ENCODE results near the gene TMEM44. TPM values are rescaled to one million over a fixed set of nuclear protein-coding genes. Genes with fewer than 3 reads are reported as not detected.

The TMEM44 gene, protein sequence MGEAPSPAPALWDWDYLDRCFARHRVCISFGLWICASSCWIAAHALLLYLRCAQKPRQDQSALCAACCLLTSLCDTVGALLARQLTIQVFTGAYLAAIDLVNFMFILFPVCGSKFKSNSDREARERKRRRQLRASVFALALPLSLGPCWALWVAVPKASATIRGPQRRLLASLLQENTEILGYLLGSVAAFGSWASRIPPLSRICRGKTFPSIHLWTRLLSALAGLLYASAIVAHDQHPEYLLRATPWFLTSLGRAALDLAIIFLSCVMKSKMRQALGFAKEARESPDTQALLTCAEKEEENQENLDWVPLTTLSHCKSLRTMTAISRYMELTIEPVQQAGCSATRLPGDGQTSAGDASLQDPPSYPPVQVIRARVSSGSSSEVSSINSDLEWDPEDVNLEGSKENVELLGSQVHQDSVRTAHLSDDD
- 29.9 TPM for total RNA-seq

DNA sequence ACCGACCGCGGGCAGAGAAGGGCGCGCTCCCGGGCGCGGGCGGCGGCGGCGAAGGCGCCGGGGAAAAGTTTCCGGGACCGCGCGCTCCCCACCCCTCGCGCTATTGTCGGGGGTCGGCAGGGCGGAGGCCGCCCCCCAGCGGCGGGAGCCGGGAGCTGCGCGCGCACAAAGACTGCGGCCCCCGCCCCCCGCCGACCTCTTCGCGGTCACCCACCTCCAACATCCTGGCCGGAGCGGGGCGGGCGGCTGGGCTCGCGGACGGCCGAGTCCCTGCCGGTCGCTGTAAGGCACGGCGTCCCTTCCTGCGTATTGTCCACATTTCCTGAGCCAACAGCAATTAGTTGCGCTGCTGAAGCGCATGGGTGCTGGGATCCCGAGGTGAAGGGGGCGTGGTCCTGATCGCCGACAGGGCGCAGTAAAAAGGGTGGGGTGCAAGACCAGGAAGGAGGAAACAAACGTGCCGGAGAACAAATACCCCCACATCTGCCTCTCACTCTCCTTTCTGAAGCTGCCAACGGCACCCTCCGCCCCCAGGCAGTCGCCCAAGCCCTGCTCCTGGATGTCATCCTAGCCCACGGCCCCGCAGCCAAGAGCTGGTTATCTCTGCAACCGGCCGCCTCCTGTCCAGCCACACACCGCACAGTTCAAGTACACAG lies at the start of gene TMEM44:
Gene TMEM44 (minus strand): TSS at position 71 of the 656 bp plus-strand sequence. CDS start 204 bp downstream, outside the sequence.
- peak; percentile 81 for DNase-seq (ENCODE audit: low spot score)
- intact Hi-C loops (cut with DNase I), result no loop called here
- ATAC-seq, result peak; percentile 85

- peak; percentile 73 for ATAC-seq
- DNase-seq (ENCODE audit: low spot score), result peak; percentile 75
- intact Hi-C loops (cut with DNase I), result no loop called here
These were observed 49.6 kb upstream of the TMEM44 start for GRCh38 chr3:194682694-194683310.

- DNase-seq (ENCODE audit: low spot score) (no peak), ATAC-seq (no peak)
- intact Hi-C loops (cut with DNase I), result no loop called here
These were observed 49.0 kb upstream of the TMEM44 start for GRCh38 chr3:194682189-194682693.

GRCh38 chr3:194680888-194681615 lies 47.8 kb upstream of the TMEM44 start:
- ATAC-seq (no peak), DNase-seq (ENCODE audit: low spot score) (no peak)
- intact Hi-C loops (cut with DNase I), result no loop called here

DNA sequence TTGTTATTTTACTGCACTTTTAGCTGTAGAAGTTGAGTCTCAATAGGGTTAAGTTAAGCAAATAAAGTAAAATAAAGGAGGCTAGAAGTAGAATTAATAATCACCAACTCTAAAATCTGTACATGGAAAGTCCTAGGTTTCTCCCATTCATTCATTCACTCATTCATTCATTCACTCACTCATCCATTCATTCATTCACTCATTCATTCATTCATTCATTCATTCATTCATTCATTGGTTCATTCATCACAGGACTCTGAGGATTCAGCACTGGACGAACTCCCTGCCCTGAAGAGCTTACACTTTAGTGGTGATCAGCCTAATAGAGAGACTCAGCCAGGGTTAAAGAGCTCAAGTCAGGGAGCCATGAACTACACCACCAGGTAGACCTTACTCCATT lies 43.3 kb upstream of the TMEM44 start:
- DNase-seq (ENCODE audit: low spot score), result no peak
- ATAC-seq, result no peak
- intact Hi-C loops (cut with DNase I), result no loop called here

GRCh38 chr3:194675680-194676079 lies 42.5 kb upstream of the TMEM44 start:
- intact Hi-C loops (cut with DNase I), result no loop called here
- DNase-seq (ENCODE audit: low spot score) (no peak), ATAC-seq (no peak)

DNA sequence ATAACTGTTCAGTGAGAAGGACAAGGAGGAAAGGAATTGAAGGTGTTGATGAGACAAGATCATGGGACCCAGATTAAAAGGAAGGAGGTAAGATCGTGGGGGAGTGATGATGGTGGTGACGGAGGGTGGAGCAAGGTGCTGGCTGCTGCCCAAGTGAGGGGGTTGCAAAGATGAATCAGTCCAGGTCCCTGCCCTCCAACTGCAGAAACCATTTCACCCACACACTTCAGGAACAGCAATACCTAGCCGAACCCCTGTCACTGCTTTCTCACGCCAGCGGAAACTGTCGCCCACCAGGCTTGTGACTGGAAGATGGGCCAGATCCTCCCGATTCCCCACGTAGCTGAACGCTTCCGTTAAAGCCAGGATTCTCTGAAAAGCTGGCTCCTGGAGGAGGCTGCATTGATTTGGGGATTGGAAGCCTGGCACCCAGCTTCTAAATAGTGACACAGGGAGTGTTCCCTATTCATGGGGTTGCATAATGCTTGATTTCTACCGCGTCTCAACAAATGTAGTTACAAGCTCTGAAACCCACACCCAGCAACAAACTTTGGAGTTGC lies 41.9 kb upstream of the TMEM44 start:
- ATAC-seq, result no peak
- no peak for DNase-seq (ENCODE audit: low spot score)
- intact Hi-C loops (cut with DNase I), result no loop called here

DNA sequence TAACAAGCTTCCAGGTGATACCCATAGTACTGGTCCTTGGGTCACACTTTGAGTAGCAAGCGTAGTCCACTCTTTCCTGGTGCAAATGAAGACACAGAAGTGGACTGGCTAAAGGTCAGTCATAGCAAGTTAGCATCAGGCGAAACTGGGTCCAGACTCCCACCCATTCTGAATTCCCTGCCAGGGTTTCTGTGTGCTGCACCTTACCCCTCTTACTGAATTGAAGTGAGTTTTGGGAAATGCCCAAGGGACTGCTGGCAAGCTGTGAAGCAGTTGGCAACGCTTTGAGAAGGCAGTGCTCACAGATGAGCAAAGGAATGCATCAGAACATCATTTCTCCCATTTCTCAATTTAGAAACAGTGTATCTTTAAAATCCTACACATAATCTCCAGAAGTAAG lies 40.5 kb upstream of the TMEM44 start:
- intact Hi-C loops (cut with DNase I), result loop anchor here (5.0 kb wide), 1 partner anchor 584 kb away; no protein-coding TSS in a partner anchor
- DNase-seq (ENCODE audit: low spot score) (no peak), ATAC-seq (no peak)

DNA sequence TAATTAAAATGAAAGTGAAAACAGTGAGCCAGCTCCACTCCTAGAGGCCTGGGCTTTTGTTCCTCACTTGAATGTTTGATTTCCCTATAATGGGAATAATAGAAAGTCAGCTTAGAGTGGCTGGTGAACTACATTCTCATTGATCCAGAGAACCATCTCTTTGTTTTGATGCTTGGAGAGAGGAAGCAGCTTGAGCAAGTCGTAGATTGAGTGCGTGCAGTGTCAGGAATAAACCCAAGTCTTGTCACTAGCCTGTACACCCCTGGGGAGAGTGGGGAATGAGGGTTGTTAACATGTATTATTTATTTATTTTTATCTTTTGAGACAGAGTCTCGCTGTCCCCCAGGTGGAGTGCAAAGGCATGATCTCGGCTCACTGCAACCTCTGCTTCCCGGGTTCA lies 39.7 kb upstream of the TMEM44 start:
- ATAC-seq, result peak; percentile 27
- DNase-seq (ENCODE audit: low spot score), result no peak
- intact Hi-C loops (cut with DNase I), result loop anchor here (5.0 kb wide), 1 partner anchor 584 kb away; no protein-coding TSS in a partner anchor

DNA sequence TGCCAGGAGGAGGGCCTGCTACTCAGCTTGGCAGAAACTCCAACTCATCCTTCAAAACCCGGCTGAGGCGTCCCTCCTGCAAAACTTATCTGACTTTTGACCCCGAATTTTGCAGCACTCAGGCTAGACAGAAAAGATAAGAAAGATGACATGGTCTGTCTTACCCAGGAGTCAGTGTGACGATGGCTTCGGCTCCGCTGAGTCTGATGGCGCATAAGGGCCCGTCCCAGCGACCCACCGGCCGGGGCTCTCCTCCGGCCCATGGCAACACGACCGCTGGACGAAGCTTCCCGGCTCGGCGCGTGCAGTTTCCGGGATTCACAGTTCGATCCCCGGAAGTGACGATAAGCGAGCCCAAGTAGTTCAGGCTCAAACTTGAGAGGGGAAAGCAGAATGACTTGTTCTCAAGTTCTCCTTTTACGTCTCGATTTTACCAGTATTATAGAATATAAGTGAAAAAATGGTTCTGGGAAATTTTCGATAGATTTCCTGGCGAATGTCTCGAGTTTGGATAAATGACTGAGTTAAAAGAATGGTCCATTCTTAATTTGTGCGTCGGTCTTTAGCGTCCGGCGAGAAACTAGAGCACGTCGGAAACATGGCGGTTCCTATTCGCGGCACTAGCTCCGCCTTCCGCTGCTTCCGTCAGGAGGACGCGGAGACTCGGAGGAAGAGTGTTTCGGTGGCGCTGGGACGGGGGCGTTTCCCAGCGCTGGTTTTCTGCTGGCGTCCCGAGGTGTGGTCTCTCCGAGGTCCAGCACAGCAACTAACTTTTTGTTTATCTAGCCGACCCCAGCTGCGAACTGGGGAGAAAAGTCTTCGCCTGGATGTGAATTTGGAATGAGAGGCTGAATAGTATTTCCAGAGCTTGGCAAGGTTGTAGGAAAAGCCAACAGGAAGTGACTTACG lies 38.9 kb upstream of the TMEM44 start, which contains the start of gene LSG1:
Gene LSG1 (minus strand): TSS at position 292 of the 909 bp plus-strand sequence. CDS start 29 bp downstream, at position 263.
- DNase-seq (ENCODE audit: low spot score) (peak; percentile 92), ATAC-seq (peak; percentile 97)
- intact Hi-C loops (cut with DNase I), result loop anchor here (5.0 kb wide), 1 partner anchor 585 kb away; no protein-coding TSS in a partner anchor

GRCh38 chr3:194671511-194671899 lies 38.3 kb upstream of the TMEM44 start:
- DNase-seq (ENCODE audit: low spot score) (no peak), ATAC-seq (no peak)
- intact Hi-C loops (cut with DNase I), result loop anchor here (5.0 kb wide), 1 partner anchor 586 kb away; no protein-coding TSS in a partner anchor

- intact Hi-C loops (cut with DNase I), result no loop called here
- ATAC-seq (no peak), DNase-seq (ENCODE audit: low spot score) (no peak)
These were observed 34.1 kb upstream of the TMEM44 start for GRCh38 chr3:194667363-194667762.

DNA sequence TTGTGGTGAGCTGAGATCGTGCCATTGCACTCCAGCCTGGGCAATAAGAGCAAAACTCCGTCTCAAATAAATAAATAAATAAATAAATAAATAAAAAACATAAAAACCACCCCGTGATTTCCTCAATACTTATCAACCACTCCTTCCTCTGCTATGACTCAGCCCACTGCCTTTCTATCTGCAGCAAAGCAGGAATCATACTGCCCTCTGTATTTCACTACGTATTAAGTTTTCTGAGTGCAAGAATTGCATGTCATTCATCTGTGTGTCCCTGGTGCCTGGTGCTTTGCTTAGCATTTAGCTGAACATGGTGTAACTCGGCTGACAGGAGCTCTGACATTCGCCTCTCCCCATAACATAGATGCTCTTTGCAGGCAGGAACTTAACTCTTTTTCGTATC lies 31.6 kb upstream of the TMEM44 start:
- DNase-seq (ENCODE audit: low spot score) (no peak), ATAC-seq (no peak)
- intact Hi-C loops (cut with DNase I), result no loop called here

DNA sequence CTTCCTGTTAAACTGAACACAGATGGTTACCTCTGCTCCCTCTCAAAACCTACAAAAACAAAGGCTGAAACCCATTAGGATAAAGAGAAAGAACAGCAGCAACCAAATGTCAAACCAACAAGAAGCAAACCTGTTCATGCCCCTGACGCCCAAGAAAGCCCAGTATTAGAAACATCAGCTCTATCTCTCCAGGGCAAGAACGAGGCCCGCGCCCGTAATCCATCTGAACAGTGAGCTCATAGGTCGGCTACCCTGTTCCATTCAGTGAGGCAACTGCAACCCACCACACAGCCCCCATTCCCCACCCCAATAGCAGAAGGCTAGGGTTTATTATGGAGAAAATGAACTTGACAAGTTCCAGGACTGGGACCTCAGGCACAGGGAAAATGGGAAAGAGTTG lies 28.7 kb upstream of the TMEM44 start:
- intact Hi-C loops (cut with DNase I), result loop anchor here (2.0 kb wide), 1 partner anchor 47 kb away; no protein-coding TSS in a partner anchor
- DNase-seq (ENCODE audit: low spot score), result no peak
- ATAC-seq, result no peak

- intact Hi-C loops (cut with DNase I), result no loop called here
- no peak for ATAC-seq
- DNase-seq (ENCODE audit: low spot score), result no peak
These were observed 28.2 kb upstream of the TMEM44 start for GRCh38 chr3:194661374-194661773.

DNA sequence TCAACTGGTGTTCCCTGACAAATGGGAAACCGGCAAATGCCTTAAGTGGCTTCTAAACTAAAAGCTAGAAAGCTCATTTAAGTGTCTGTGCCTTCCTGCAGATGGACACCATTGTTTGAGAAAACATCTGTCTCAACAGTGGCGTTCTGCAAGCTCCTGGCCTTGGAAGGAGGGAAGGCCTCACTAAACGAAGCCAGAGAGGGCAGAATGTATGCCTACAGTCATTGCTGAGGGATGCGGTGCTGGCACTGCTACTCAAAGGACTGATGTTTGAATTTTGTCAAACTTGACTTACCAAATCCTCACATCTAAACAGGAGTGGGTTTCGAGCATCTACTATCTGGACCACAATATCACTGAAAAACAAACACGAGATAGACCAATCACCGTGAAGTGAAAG lies 26.6 kb upstream of the TMEM44 start:
- ATAC-seq (no peak), DNase-seq (ENCODE audit: low spot score) (no peak)
- intact Hi-C loops (cut with DNase I), result no loop called here

DNA sequence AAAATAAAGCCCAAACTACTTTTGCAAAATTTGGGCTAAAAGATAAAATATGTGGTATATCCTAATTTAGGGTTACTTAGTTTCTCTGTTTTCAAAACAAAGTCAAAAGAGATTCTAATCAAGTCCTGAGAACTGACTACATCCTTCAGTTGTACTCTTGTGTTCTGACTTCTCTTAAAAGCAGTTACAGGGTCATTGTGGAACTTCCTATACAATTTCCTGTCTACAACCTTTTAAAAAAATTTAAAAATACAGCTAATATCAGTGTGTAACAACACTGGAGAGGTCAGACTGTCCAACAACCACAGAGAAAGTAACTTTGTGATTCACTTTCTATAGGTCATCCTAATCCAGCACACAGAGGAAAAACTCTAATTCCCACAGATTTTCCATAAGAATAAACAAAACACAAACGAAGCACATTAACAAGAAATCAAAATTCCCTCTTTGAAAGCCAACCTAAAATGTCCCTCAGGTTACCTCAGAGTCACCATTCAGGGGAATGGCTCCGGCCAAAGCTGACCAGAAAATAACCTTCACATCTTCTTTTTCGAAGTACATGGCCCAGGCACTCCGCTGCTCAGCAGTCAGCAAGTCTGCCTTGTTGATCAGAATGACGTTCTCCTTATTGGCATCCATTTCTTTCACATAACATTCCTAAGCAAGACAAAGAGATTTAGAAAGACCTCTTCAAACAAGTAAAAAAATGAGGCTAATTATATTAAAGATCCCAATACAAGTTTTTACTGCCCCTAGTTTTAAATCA lies 25.4 kb upstream of the TMEM44 start:
- no peak for DNase-seq (ENCODE audit: low spot score)
- ATAC-seq, result no peak
- intact Hi-C loops (cut with DNase I), result no loop called here
